GM12875 (cell line): ENCODE measurements around the gene MGARP.

Experiments used
- H3K4me3 ChIP-seq: one replicate; pipeline ENCODE4 v1.5.1; 2011; ENCODE audit warnings: low read depth, low read length, control low read depth
- CTCF ChIP-seq: IDR thresholded peaks from 2 replicates; pipeline ENCODE4 v1.5.1; 2011; ENCODE audit warnings: low read depth, mild to moderate bottlenecking, control low read depth, inconsistent platforms, low read length, moderate library complexity, borderline replicate concordance; ENCODE audit not compliant: insufficient read depth

MGARP gene

GRCh38 chr4:139253713-139254112 lies 26.3 kb downstream of the MGARP start:
- H3K4me3 ChIP-seq: no peak overlapping the region
- TF ChIP-seq CTCF: no peak

GRCh38 chr4:139253046-139253445 lies 27.0 kb downstream of the MGARP start:
- TF ChIP-seq CTCF: no peak
- no peak overlapping the region for H3K4me3 ChIP-seq

- no peak for TF ChIP-seq CTCF
Observed at GRCh38 chr4:139247700-139248238, 32.3 kb downstream of the MGARP start.

GRCh38 chr4:139247241-139247640 lies 32.8 kb downstream of the MGARP start:
- no peak for TF ChIP-seq CTCF
- no peak overlapping the region for H3K4me3 ChIP-seq

More at GRCh38 chr4:139247700-139248238, 32.3 kb downstream of the MGARP start:
- no peak overlapping the region for H3K4me3 ChIP-seq

GRCh38 chr4:139246166-139246565 lies 33.9 kb downstream of the MGARP start:
- H3K4me3 ChIP-seq: no peak overlapping the region
- TF ChIP-seq CTCF: no peak

- H3K4me3 ChIP-seq: no peak overlapping the region
- no peak for TF ChIP-seq CTCF
Observed at GRCh38 chr4:139245590-139245989, 34.4 kb downstream of the MGARP start.

GRCh38 chr4:139243448-139244365 lies 36.3 kb downstream of the MGARP start:
- TF ChIP-seq CTCF: no peak
- no peak overlapping the region for H3K4me3 ChIP-seq
